RWPE2 (cell line): ENCODE results near the gene SIGLEC15.

Experiments
- ATAC-seq: fragments of 200-7000 bp; cut with Tn5 transposase; 3 replicates; pipeline ENCODE4 v1.9.1; 2021; ENCODE audit warnings: low read depth
- DNase-seq: peaks from one replicate; pipeline ENCODE4 v3.0.0-alpha.2; 2020; ENCODE audit warnings: low spot score
- H3K27ac ChIP-seq: fragments of 450-650 bp; 2 replicates; pipeline ENCODE4 v1.5.1; 2017; ENCODE audit warnings: mild to moderate bottlenecking; ENCODE audit not compliant: poor library complexity, severe bottlenecking
- H3K27me3 ChIP-seq: fragments of 250-450 bp; sonication (Bioruptor Pico); 2 replicates; pipeline ENCODE4 v1.5.1; 2021; ENCODE audit warnings: mild to moderate bottlenecking, moderate library complexity; ENCODE audit not compliant: insufficient read depth, poor library complexity, severe bottlenecking
- H3K36me3 ChIP-seq: fragments of 250-450 bp; sonication (Bioruptor Pico); 2 replicates; pipeline ENCODE4 v1.5.1; 2020; ENCODE audit warnings: low read depth, mild to moderate bottlenecking, moderate library complexity
- H3K4me1 ChIP-seq: fragments of 250-450 bp; sonication (Bioruptor Pico); 2 replicates; pipeline ENCODE4 v1.5.1; 2021; ENCODE audit warnings: mild to moderate bottlenecking, moderate library complexity; ENCODE audit not compliant: insufficient read depth, poor library complexity, severe bottlenecking
- H3K4me3 ChIP-seq: fragments of 250-450 bp; sonication (Bioruptor Pico); 2 replicates; pipeline ENCODE4 v1.5.1; 2021; ENCODE audit warnings: mild to moderate bottlenecking, moderate library complexity; ENCODE audit not compliant: severe bottlenecking
- H3K9me3 ChIP-seq: fragments of 250-450 bp; sonication (Bioruptor Pico); 2 replicates; pipeline ENCODE4 v1.5.1; 2021; ENCODE audit warnings: mild to moderate bottlenecking, moderate library complexity; ENCODE audit not compliant: severe bottlenecking
- CTCF ChIP-seq: fragments of 450-650 bp; IDR thresholded peaks from one replicate; pipeline ENCODE4 v1.5.1; 2017; ENCODE audit warnings: mild to moderate bottlenecking, moderate library complexity; ENCODE audit not compliant: poor library complexity, severe bottlenecking

Gene SIGLEC15

GRCh38 chr18:45783097-45784075, 42.1 kb upstream of the SIGLEC15 start:
- Histone ChIP-seq H3K27me3 (no peaks in the 10 kb centered on the region), H3K36me3 (no peaks in the 10 kb centered on the region), H3K4me1 (peaks cover 19% of the 10 kb centered on the region), H3K4me3 (no peak overlapping the region), H3K27ac (peak overlapping the region; percentile 27), H3K9me3 (no peaks in the 10 kb centered on the region)
- TF ChIP-seq CTCF, result no peak
- DNase-seq (no peak), ATAC-seq (peak; percentile 87)

GRCh38 chr18:45785134-45785533, 40.3 kb upstream of the SIGLEC15 start:
- Histone ChIP-seq H3K27ac (peak overlapping the region; percentile 4), H3K4me3 (no peak overlapping the region), H3K9me3 (no peaks in the 10 kb centered on the region), H3K36me3 (no peaks in the 10 kb centered on the region), H3K27me3 (no peaks in the 10 kb centered on the region), H3K4me1 (peaks cover 19% of the 10 kb centered on the region)
- DNase-seq (no peak), ATAC-seq (no peak; the same call in 2 of the 3 replicates)
- no peak for TF ChIP-seq CTCF

- Histone ChIP-seq H3K36me3 (no peaks in the 10 kb centered on the region), H3K9me3 (no peaks in the 10 kb centered on the region), H3K27me3 (no peaks in the 10 kb centered on the region), H3K27ac (no peak overlapping the region), H3K4me3 (no peak overlapping the region), H3K4me1 (peaks cover 19% of the 10 kb centered on the region)
- no peak for TF ChIP-seq CTCF
- no peak for DNase-seq
- no peak for ATAC-seq
Observed at GRCh38 chr18:45786941-45787340, 38.5 kb upstream of the SIGLEC15 start.

GRCh38 chr18:45787346-45787745, 38.1 kb upstream of the SIGLEC15 start:
- TF ChIP-seq CTCF, result no peak
- Histone ChIP-seq H3K36me3 (no peaks in the 10 kb centered on the region), H3K9me3 (no peaks in the 10 kb centered on the region), H3K4me1 (peaks cover 20% of the 10 kb centered on the region), H3K27me3 (no peaks in the 10 kb centered on the region), H3K4me3 (no peak overlapping the region), H3K27ac (no peak overlapping the region)
- no peak for ATAC-seq
- DNase-seq, result no peak

- TF ChIP-seq CTCF, result no peak
- Histone ChIP-seq H3K4me3 (no peak overlapping the region), H3K36me3 (no peaks in the 10 kb centered on the region), H3K4me1 (peaks cover 25% of the 10 kb centered on the region), H3K27ac (no peak overlapping the region), H3K27me3 (no peaks in the 10 kb centered on the region), H3K9me3 (no peaks in the 10 kb centered on the region)
- ATAC-seq (no peak), DNase-seq (no peak)
Observed at GRCh38 chr18:45788861-45789260, 36.6 kb upstream of the SIGLEC15 start.
